ENCODE measurements around the gene NUDT1.

The NUDT1 gene

GRCh38 chr7:2219606-2220005, 22.4 kb upstream of the NUDT1 start:
- TF ChIP-seq RAD21 (IDR thresholded peaks at IDR 0.05; ENCODE audit: low read depth) (no peak), USF1 (IDR thresholded peaks at IDR 0.05) (no peak), TAF1 (IDR thresholded peaks at IDR 0.05; ENCODE audit: low read depth) (no peak), CREB1 (IDR thresholded peaks at IDR 0.05; ENCODE audit: low read depth) (no peak), TEAD4 (IDR thresholded peaks at IDR 0.05) (no peak), TCF12 (IDR thresholded peaks at IDR 0.05; ENCODE audit: low read depth) (no peak), EP300 (IDR thresholded peaks at IDR 0.05; ENCODE audit: borderline replicate concordance) (no peak), NFIC (IDR thresholded peaks at IDR 0.05) (no peak), EGR1 (IDR thresholded peaks at IDR 0.05) (no peak), CEBPB (IDR thresholded peaks at IDR 0.05) (no peak)
- TF ChIP-seq, protein P1, sequence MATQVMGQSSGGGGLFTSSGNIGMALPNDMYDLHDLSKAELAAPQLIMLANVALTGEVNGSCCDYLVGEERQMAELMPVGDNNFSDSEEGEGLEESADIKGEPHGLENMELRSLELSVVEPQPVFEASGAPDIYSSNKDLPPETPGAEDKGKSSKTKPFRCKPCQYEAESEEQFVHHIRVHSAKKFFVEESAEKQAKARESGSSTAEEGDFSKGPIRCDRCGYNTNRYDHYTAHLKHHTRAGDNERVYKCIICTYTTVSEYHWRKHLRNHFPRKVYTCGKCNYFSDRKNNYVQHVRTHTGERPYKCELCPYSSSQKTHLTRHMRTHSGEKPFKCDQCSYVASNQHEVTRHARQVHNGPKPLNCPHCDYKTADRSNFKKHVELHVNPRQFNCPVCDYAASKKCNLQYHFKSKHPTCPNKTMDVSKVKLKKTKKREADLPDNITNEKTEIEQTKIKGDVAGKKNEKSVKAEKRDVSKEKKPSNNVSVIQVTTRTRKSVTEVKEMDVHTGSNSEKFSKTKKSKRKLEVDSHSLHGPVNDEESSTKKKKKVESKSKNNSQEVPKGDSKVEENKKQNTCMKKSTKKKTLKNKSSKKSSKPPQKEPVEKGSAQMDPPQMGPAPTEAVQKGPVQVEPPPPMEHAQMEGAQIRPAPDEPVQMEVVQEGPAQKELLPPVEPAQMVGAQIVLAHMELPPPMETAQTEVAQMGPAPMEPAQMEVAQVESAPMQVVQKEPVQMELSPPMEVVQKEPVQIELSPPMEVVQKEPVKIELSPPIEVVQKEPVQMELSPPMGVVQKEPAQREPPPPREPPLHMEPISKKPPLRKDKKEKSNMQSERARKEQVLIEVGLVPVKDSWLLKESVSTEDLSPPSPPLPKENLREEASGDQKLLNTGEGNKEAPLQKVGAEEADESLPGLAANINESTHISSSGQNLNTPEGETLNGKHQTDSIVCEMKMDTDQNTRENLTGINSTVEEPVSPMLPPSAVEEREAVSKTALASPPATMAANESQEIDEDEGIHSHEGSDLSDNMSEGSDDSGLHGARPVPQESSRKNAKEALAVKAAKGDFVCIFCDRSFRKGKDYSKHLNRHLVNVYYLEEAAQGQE (IDR thresholded peaks at IDR 0.05; ENCODE audit: low read depth) = no peak
- TF ChIP-seq, protein P2, sequence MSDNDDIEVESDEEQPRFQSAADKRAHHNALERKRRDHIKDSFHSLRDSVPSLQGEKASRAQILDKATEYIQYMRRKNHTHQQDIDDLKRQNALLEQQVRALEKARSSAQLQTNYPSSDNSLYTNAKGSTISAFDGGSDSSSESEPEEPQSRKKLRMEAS (IDR thresholded peaks at IDR 0.05) = no peak

DNA sequence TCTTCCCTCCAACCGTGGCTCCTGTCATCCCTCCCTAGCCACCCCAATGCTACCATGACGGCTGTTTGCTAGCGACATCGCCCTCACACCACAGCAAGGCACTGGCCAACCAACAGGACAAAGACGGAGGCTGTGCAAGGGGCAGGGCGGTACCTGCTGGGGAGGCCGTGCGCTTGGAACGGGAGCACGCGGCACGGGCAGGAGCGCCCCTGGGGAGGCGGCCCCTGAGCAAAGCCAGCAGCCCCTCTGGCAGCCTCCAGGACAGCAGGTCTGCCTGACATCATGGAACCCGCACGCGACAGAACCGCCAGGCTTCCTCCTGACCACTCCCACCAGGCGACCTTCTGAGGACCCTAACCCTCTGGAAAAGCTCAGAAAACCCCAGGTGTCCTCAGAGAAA, 22.0 kb upstream of the NUDT1 start:
- TF ChIP-seq, protein P2 (IDR thresholded peaks at IDR 0.05) = no peak
- TF ChIP-seq USF1 (IDR thresholded peaks at IDR 0.05) = no peak
- TF ChIP-seq ZBTB7A (IDR thresholded peaks at IDR 0.05; ENCODE audit: low read depth) = no peak
- TF ChIP-seq TCF12 (IDR thresholded peaks at IDR 0.05; ENCODE audit: low read depth) = no peak
- TF ChIP-seq YY1 (IDR thresholded peaks at IDR 0.05; ENCODE audit: low read depth) = no peak
- TF ChIP-seq RAD21 (IDR thresholded peaks at IDR 0.05; ENCODE audit: low read depth) = no peak
- TF ChIP-seq NFIC (IDR thresholded peaks at IDR 0.05) = no peak
- TF ChIP-seq, protein P1 (IDR thresholded peaks at IDR 0.05; ENCODE audit: low read depth) = no peak
- no peak for TF ChIP-seq TAF1 (IDR thresholded peaks at IDR 0.05; ENCODE audit: low read depth)
- no peak for TF ChIP-seq TEAD4 (IDR thresholded peaks at IDR 0.05)
- no peak for TF ChIP-seq EP300 (IDR thresholded peaks at IDR 0.05; ENCODE audit: borderline replicate concordance)
- no peak for TF ChIP-seq FOXM1 (IDR thresholded peaks at IDR 0.05; ENCODE audit: borderline replicate concordance, low read depth)

- TF ChIP-seq NFIC (IDR thresholded peaks at IDR 0.05) (no peak), RAD21 (IDR thresholded peaks at IDR 0.05; ENCODE audit: low read depth) (no peak), FOXM1 (IDR thresholded peaks at IDR 0.05; ENCODE audit: borderline replicate concordance, low read depth) (no peak), CREB1 (IDR thresholded peaks at IDR 0.05; ENCODE audit: low read depth) (no peak), EGR1 (IDR thresholded peaks at IDR 0.05) (no peak), USF1 (IDR thresholded peaks at IDR 0.05) (no peak), ZBTB7A (IDR thresholded peaks at IDR 0.05; ENCODE audit: low read depth) (no peak), TCF12 (IDR thresholded peaks at IDR 0.05; ENCODE audit: low read depth) (no peak), TEAD4 (IDR thresholded peaks at IDR 0.05) (no peak), YY1 (IDR thresholded peaks at IDR 0.05; ENCODE audit: low read depth) (no peak), EP300 (IDR thresholded peaks at IDR 0.05; ENCODE audit: borderline replicate concordance) (no peak), TAF1 (IDR thresholded peaks at IDR 0.05; ENCODE audit: low read depth) (no peak), CEBPB (IDR thresholded peaks at IDR 0.05) (no peak)
- TF ChIP-seq, protein P2 (IDR thresholded peaks at IDR 0.05) = no peak
- TF ChIP-seq, protein P1 (IDR thresholded peaks at IDR 0.05; ENCODE audit: low read depth) = no peak
Measured at GRCh38 chr7:2220506-2220905, 21.5 kb upstream of the NUDT1 start.

GRCh38 chr7:2220954-2221353, 21.1 kb upstream of the NUDT1 start:
- TF ChIP-seq CREB1 (IDR thresholded peaks at IDR 0.05; ENCODE audit: low read depth) (no peak), NFIC (IDR thresholded peaks at IDR 0.05) (no peak)

Measured in Ishikawa (cell line).